K562 (cell line): ENCODE results near the gene MTHFS. TPM values are rescaled to one million over a fixed set of nuclear protein-coding genes. Genes with fewer than 3 reads are reported as not detected.
A peak's percentile ranks its signal among the peaks of the same experiment; 100 is the strongest.

ENCODE experiments used
- ATF1 ChIP-seq, 2 experiments: fragments of 450-650 bp in 1 of 2; IDR thresholded peaks; 2 replicates each; pipeline ENCODE4 v1.6.1; 2016; ENCODE audit warnings: missing compliant biosample characterization in 1 of 2, missing genetic modification characterization in 1 of 2
- BDP1 ChIP-seq: IDR thresholded peaks from 3 replicates; pipeline ENCODE4 v1.6.1; 2011; ENCODE audit not compliant: insufficient read length, insufficient read depth
- HDGF ChIP-seq: fragments of 450-650 bp; IDR thresholded peaks from 2 replicates; pipeline ENCODE4 v1.6.1; 2016
- HEY1 ChIP-seq: fragments of 250-450 bp; sonication (Bioruptor Pico); IDR thresholded peaks from 2 replicates; pipeline ENCODE4 v1.5.0; 2020; ENCODE audit warnings: mild to moderate bottlenecking, moderate library complexity, borderline replicate concordance
- MCM7 ChIP-seq, 2 experiments: fragments of 450-650 bp; IDR thresholded peaks; 2 replicates each; pipeline ENCODE4 v1.6.1; 2016 to 2018
- NFE2L1 ChIP-seq: fragments of 450-650 bp; IDR thresholded peaks from 2 replicates; pipeline ENCODE4 v1.6.1; 2016; ENCODE audit warnings: missing genetic modification characterization, low read depth, mild to moderate bottlenecking, missing compliant biosample characterization, moderate library complexity, borderline replicate concordance
- NFIX ChIP-seq: fragments of 250-450 bp; sonication (Bioruptor Pico); IDR thresholded peaks from 2 replicates; pipeline ENCODE4 v1.4.0; 2020; ENCODE audit warnings: low read depth, mild to moderate bottlenecking, moderate library complexity
- NR2F6 ChIP-seq: fragments of 450-650 bp; formaldehyde crosslinking; IDR thresholded peaks from 2 replicates; pipeline ENCODE4 v1.4.0; 2020; ENCODE audit warnings: mild to moderate bottlenecking
- NRF1 ChIP-seq, 2 experiments: fragments of 450-650 bp; IDR thresholded peaks in 1 of 2; conservative IDR thresholded peaks in 1 of 2; 2 replicates each; pipeline ENCODE4 v1.6.1; 2014; ENCODE audit warnings: mild to moderate bottlenecking in 2 of 2
- OTX1 ChIP-seq: fragments of 450-650 bp; formaldehyde crosslinking; IDR thresholded peaks from 2 replicates; pipeline ENCODE4 v1.4.0; 2022; ENCODE audit warnings: mild to moderate bottlenecking
- SMARCB1 ChIP-seq: IDR thresholded peaks from 2 replicates; pipeline ENCODE4 v1.6.1; 2011; ENCODE audit warnings: improper control_type of control experiment, low read depth; ENCODE audit not compliant: insufficient read length
- TCF3 ChIP-seq: sonication (generic); formaldehyde crosslinking; IDR thresholded peaks from 2 replicates; pipeline ENCODE4 v1.4.0; 2020; ENCODE audit warnings: mild to moderate bottlenecking, missing genetic modification reagents
- ZBTB7A ChIP-seq: IDR thresholded peaks from 2 replicates; pipeline ENCODE4 v1.6.1; 2011; ENCODE audit warnings: low read depth, mild to moderate bottlenecking, low read length, moderate library complexity, borderline replicate concordance; ENCODE audit not compliant: control insufficient read depth
- ZNF57 ChIP-seq: fragments of 450-650 bp; formaldehyde crosslinking; IDR thresholded peaks from 2 replicates; pipeline ENCODE4 v1.4.0; 2020; ENCODE audit warnings: mild to moderate bottlenecking, moderate library complexity
- polyA plus RNA-seq, 8 experiments: library from polyadenylated mRNA; depleted of rRNA in 4 of 8; stranded (reverse) in 5 of 8; unstranded in 3 of 8; fragments of >200 nt; fragmentation: Nextera tagmentation in 2 of 8; fragmentation: Illumina TruSeq in 1 of 8; extraction: Ambion mirVana in 2 of 8; extraction: Trizol in 1 of 8; gene quantifications; 2 replicates each; pipeline versions ENCODE4 v1.2.1 to v1.2.3, GENCODE V29; 2011 to 2014; ENCODE audit warnings: inconsistent platforms in 1 of 8, missing spikeins in 1 of 8
- total RNA-seq, 7 experiments: library from RNA; depleted of rRNA in 6 of 7; stranded (reverse); fragments of >200 nt in 6 of 7; fragmentation: Illumina TruSeq in 2 of 7; extraction: Trizol in 2 of 7; gene quantifications; 2 replicates each; pipeline versions ENCODE4 v1.2.1 to v1.2.3, GENCODE V29; 2011 to 2021; ENCODE audit warnings: low replicate concordance in 1 of 7
- TF ChIP-seq, protein P1 (sequence below): IDR thresholded peaks from 3 replicates; pipeline ENCODE4 v1.6.1; 2011; ENCODE audit warnings: borderline replicate concordance, mild to moderate bottlenecking, moderate library complexity; ENCODE audit not compliant: insufficient read length; ENCODE audit errors: extremely low read depth
- TF ChIP-seq, protein P2 (sequence below), 2 experiments: fragments of 200-800 bp in 1 of 2; sonication (Bioruptor generic) in 1 of 2; sonication (generic) in 1 of 2; formaldehyde crosslinking in 1 of 2; IDR thresholded peaks in 1 of 2; conservative IDR thresholded peaks in 1 of 2; 2 replicates each; pipeline versions ENCODE4 v1.5.0 to v1.6.1; 2016 to 2020; ENCODE audit warnings: missing compliant biosample characterization in 1 of 2, missing genetic modification characterization in 1 of 2, missing genetic modification reagents in 1 of 2
- TF ChIP-seq, protein P3 (sequence below): fragments of 450-650 bp; IDR thresholded peaks from one replicate; pipeline ENCODE4 v1.6.1; 2018; ENCODE audit warnings: mild to moderate bottlenecking, moderate library complexity; ENCODE audit not compliant: partially characterized antibody
- TF ChIP-seq, protein P4 (sequence below): fragments of 250-450 bp; sonication (Bioruptor Pico); IDR thresholded peaks from 2 replicates; pipeline ENCODE4 v1.4.0; 2020; ENCODE audit warnings: mild to moderate bottlenecking, moderate library complexity, borderline replicate concordance

MTHFS gene
- total and polyA plus RNA-seq, 9 of the 15 experiments (the other 6 are each of a cell fraction or from before 2014, with no cell fraction given), result 17.8 to 79.3 (median 41.7) TPM

DNA sequence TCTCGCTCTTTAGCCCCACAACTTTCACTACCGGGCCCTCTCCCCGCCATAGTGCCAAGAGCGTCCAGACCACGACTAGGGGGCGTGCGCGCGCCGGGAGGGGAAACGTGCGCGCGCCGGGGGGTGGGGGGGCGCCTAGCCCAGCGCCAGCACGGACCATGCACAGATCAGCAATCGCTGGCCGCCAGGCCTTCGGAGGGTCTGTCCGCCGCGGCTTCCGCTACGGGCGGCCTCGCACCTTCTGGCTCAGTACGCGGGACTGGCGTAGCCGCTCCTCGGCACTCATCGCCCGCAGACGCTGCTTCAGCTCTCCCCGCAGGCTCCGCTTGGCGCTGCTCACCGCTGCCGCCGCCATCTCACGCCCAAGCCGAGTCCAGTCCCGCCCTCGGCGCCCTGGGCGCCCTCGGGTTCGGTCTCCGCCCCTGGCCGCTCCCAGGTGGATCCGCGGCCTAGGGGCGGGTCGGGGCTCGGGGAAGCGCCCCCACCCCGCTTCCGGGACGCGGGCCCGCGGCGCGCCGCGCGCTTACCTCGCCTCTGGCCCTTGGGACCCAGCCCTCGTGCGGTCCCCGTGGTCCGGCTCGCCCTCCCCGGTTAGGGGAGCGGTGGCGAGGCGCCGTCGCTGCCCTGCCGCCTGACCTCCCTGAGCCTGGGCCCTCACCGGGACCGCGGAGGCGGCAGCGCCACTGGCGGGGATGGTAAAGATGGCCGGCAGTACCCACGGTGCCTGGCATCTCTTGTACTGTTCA, at the start of gene MTHFS (continued):
- TF ChIP-seq, protein P1, sequence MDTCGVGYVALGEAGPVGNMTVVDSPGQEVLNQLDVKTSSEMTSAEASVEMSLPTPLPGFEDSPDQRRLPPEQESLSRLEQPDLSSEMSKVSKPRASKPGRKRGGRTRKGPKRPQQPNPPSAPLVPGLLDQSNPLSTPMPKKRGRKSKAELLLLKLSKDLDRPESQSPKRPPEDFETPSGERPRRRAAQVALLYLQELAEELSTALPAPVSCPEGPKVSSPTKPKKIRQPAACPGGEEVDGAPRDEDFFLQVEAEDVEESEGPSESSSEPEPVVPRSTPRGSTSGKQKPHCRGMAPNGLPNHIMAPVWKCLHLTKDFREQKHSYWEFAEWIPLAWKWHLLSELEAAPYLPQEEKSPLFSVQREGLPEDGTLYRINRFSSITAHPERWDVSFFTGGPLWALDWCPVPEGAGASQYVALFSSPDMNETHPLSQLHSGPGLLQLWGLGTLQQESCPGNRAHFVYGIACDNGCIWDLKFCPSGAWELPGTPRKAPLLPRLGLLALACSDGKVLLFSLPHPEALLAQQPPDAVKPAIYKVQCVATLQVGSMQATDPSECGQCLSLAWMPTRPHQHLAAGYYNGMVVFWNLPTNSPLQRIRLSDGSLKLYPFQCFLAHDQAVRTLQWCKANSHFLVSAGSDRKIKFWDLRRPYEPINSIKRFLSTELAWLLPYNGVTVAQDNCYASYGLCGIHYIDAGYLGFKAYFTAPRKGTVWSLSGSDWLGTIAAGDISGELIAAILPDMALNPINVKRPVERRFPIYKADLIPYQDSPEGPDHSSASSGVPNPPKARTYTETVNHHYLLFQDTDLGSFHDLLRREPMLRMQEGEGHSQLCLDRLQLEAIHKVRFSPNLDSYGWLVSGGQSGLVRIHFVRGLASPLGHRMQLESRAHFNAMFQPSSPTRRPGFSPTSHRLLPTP, result no peak
- peak; percentile 83; the same call in 1 of the 2 replicates for TF ChIP-seq ZBTB7A
- TF ChIP-seq NR2F6 (CRISPR knock-in tag), result no peak
- TF ChIP-seq ATF1 (CRISPR knock-in tag; IDR thresholded peaks at IDR 0.05), result no peak
- peak; percentile 55; the same call in 1 of the 2 replicates for TF ChIP-seq ATF1 (tag; IDR thresholded peaks at IDR 0.05)
- TF ChIP-seq, protein P2, sequence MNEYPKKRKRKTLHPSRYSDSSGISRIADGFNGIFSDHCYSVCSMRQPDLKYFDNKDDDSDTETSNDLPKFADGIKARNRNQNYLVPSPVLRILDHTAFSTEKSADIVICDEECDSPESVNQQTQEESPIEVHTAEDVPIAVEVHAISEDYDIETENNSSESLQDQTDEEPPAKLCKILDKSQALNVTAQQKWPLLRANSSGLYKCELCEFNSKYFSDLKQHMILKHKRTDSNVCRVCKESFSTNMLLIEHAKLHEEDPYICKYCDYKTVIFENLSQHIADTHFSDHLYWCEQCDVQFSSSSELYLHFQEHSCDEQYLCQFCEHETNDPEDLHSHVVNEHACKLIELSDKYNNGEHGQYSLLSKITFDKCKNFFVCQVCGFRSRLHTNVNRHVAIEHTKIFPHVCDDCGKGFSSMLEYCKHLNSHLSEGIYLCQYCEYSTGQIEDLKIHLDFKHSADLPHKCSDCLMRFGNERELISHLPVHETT (CRISPR knock-in tag; conservative IDR thresholded peaks at IDR 0.05 in 1 of 2, IDR thresholded peaks at IDR 0.05 in 1 of 2), result peak in 1 of 2 experiments; percentile 82; a peak in 2 of 4 replicates
- no peak for TF ChIP-seq HDGF
- TF ChIP-seq SMARCB1, result no peak
- no peak for TF ChIP-seq MCM7 (IDR thresholded peaks at IDR 0.05)
- TF ChIP-seq TCF3 (CRISPR knock-in tag), result no peak
- no peak for TF ChIP-seq BDP1
- TF ChIP-seq, protein P3, sequence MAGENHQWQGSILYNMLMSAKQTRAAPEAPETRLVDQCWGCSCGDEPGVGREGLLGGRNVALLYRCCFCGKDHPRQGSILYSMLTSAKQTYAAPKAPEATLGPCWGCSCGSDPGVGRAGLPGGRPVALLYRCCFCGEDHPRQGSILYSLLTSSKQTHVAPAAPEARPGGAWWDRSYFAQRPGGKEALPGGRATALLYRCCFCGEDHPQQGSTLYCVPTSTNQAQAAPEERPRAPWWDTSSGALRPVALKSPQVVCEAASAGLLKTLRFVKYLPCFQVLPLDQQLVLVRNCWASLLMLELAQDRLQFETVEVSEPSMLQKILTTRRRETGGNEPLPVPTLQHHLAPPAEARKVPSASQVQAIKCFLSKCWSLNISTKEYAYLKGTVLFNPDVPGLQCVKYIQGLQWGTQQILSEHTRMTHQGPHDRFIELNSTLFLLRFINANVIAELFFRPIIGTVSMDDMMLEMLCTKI, result no peak
- TF ChIP-seq OTX1 (CRISPR knock-in tag), result no peak
- no peak for TF ChIP-seq ZNF57 (CRISPR knock-in tag)
- no peak for TF ChIP-seq NFE2L1 (tag)
- no peak for TF ChIP-seq NFIX (CRISPR knock-in tag)
- TF ChIP-seq HEY1 (CRISPR knock-in tag), result no peak
- TF ChIP-seq, protein P4, sequence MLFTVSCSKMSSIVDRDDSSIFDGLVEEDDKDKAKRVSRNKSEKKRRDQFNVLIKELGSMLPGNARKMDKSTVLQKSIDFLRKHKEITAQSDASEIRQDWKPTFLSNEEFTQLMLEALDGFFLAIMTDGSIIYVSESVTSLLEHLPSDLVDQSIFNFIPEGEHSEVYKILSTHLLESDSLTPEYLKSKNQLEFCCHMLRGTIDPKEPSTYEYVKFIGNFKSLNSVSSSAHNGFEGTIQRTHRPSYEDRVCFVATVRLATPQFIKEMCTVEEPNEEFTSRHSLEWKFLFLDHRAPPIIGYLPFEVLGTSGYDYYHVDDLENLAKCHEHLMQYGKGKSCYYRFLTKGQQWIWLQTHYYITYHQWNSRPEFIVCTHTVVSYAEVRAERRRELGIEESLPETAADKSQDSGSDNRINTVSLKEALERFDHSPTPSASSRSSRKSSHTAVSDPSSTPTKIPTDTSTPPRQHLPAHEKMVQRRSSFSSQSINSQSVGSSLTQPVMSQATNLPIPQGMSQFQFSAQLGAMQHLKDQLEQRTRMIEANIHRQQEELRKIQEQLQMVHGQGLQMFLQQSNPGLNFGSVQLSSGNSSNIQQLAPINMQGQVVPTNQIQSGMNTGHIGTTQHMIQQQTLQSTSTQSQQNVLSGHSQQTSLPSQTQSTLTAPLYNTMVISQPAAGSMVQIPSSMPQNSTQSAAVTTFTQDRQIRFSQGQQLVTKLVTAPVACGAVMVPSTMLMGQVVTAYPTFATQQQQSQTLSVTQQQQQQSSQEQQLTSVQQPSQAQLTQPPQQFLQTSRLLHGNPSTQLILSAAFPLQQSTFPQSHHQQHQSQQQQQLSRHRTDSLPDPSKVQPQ, result no peak
- peak; percentile 84 to 86 for TF ChIP-seq NRF1 (conservative IDR thresholded peaks at IDR 0.05 in 1 of 2, IDR thresholded peaks at IDR 0.05 in 1 of 2)
